NCI-H510A (cell line): ENCODE results near the gene POU2F1.
"Not testable (repeated sequence)": the region's sequence is repeated elsewhere in the genome, so short reads cannot be mapped to it uniquely, and the experiment has no call there.

ENCODE experiments used
- DNase-seq: peaks from one replicate; lab custom pipeline; 2025; lab: John Stamatoyannopoulos, UW

Gene POU2F1

GRCh38 chr1:167314671-167315070, 94.0 kb downstream of the POU2F1 start:
- DNase-seq, result no peak

- DNase-seq, result no peak
Observed at GRCh38 chr1:167317463-167317862, 96.8 kb downstream of the POU2F1 start.

GRCh38 chr1:167319206-167319605, 98.5 kb downstream of the POU2F1 start:
- not testable (repeated sequence) for DNase-seq

GRCh38 chr1:167322483-167322882, 101.8 kb downstream of the POU2F1 start:
- no peak for DNase-seq

- DNase-seq, result no peak
Observed at GRCh38 chr1:167325151-167325550, 104.5 kb downstream of the POU2F1 start.

GRCh38 chr1:167328306-167328815, 107.7 kb downstream of the POU2F1 start:
- DNase-seq, result no peak

GRCh38 chr1:167328816-167329483, 108.3 kb downstream of the POU2F1 start:
- DNase-seq, result no peak

GRCh38 chr1:167330601-167331293, 110.1 kb downstream of the POU2F1 start:
- no peak for DNase-seq

GRCh38 chr1:167331650-167332049, 111.0 kb downstream of the POU2F1 start:
- DNase-seq, result no peak

GRCh38 chr1:167332503-167332902, 111.8 kb downstream of the POU2F1 start:
- no peak for DNase-seq

- DNase-seq, result no peak
Observed at GRCh38 chr1:167333124-167333523, 112.4 kb downstream of the POU2F1 start.

GRCh38 chr1:167333703-167334102, 113.0 kb downstream of the POU2F1 start:
- DNase-seq, result no peak

GRCh38 chr1:167339405-167339804, 118.7 kb downstream of the POU2F1 start:
- no peak for DNase-seq

- no peak for DNase-seq
Observed at GRCh38 chr1:167342846-167343245, 122.2 kb downstream of the POU2F1 start.

- DNase-seq, result no peak
Observed at GRCh38 chr1:167344112-167344511, 123.4 kb downstream of the POU2F1 start.

GRCh38 chr1:167344615-167345385, 124.1 kb downstream of the POU2F1 start:
- DNase-seq, result no peak

GRCh38 chr1:167345386-167345733, 124.7 kb downstream of the POU2F1 start:
- no peak for DNase-seq

- no peak for DNase-seq
Observed at GRCh38 chr1:167357305-167357704, 136.6 kb downstream of the POU2F1 start.

- DNase-seq, result no peak
Observed at GRCh38 chr1:167359295-167359694, 138.6 kb downstream of the POU2F1 start.

- DNase-seq, result no peak
Observed at GRCh38 chr1:167360120-167360519, 139.4 kb downstream of the POU2F1 start.

- DNase-seq, result no peak
Observed at GRCh38 chr1:167362638-167363037, 142.0 kb downstream of the POU2F1 start.

GRCh38 chr1:167364826-167365225, 144.1 kb downstream of the POU2F1 start:
- DNase-seq, result no peak

- DNase-seq, result no peak
Observed at GRCh38 chr1:167365360-167365759, 144.7 kb downstream of the POU2F1 start.
